A673 (cell line): ENCODE results near the gene MYO19. TPM values are rescaled to one million over a fixed set of nuclear protein-coding genes. Genes with fewer than 3 reads are reported as not detected.

Experiments
- BruUV-seq: library from RNA; stranded (reverse); fragments of 400-500 nt; replicated peaks from 2 replicates; lab custom pipeline; 2021; lab: Mats Ljungman, UMichigan
- CTCF ChIA-PET: fragments of 300-600 bp; sonication (Branson Sonifier 250); formaldehyde crosslinking; loops from one replicate; lab custom pipeline; 2022; ENCODE audit warnings: antibody characterized with exemption; lab: Charles Lee
- POLR2A ChIA-PET: fragments of 300-600 bp; sonication (Branson Sonifier 250); formaldehyde crosslinking; loops from one replicate; lab custom pipeline; 2022; ENCODE audit warnings: antibody characterized with exemption; ENCODE audit not compliant: low non-redundant PET; lab: Charles Lee
- DNase-seq: peaks from one replicate; pipeline ENCODE4 v3.0.0-alpha.2; 2015; ENCODE audit warnings: low spot score
- H3K27ac ChIP-seq: fragments of 200-600 bp; sonication (generic); 2 replicates; pipeline ENCODE4 v1.5.1; 2016; ENCODE audit warnings: mixed run types, low read depth, mild to moderate bottlenecking, mixed read lengths, antibody characterized with exemption, low read length; ENCODE audit not compliant: poor library complexity, severe bottlenecking
- H3K27me3 ChIP-seq: fragments of 200-600 bp; sonication (generic); replicated peaks from 2 replicates; pipeline ENCODE4 v1.6.1; 2017; ENCODE audit warnings: mixed run types, low read depth, mild to moderate bottlenecking, mixed read lengths, antibody characterized with exemption, low read length; ENCODE audit not compliant: insufficient read depth, poor library complexity
- H3K36me3 ChIP-seq: fragments of 200-600 bp; sonication (generic); 2 replicates; pipeline ENCODE4 v1.6.1; 2016; ENCODE audit warnings: mixed run types, mild to moderate bottlenecking, mixed read lengths, antibody characterized with exemption, low read length; ENCODE audit not compliant: insufficient read depth, poor library complexity, severe bottlenecking
- H3K4me1 ChIP-seq: fragments of 200-600 bp; sonication (generic); 2 replicates; pipeline ENCODE4 v1.6.1; 2017; ENCODE audit warnings: mixed run types, mild to moderate bottlenecking, mixed read lengths, antibody characterized with exemption, low read length; ENCODE audit not compliant: insufficient read depth, poor library complexity, severe bottlenecking
- H3K4me3 ChIP-seq: fragments of 200-600 bp; sonication (generic); 2 replicates; pipeline ENCODE4 v1.5.1; 2016; ENCODE audit warnings: low read depth, mixed run types, mild to moderate bottlenecking, mixed read lengths, low read length; ENCODE audit not compliant: poor library complexity, severe bottlenecking
- H3K9me3 ChIP-seq: fragments of 200-600 bp; sonication (generic); 2 replicates; pipeline ENCODE4 v1.6.1; 2016; ENCODE audit warnings: mixed run types, low read depth, mild to moderate bottlenecking, mixed read lengths, antibody characterized with exemption, low read length; ENCODE audit not compliant: poor library complexity, severe bottlenecking
- CTCF ChIP-seq: fragments of 300-800, 200-600 bp; sonication (generic); conservative IDR thresholded peaks from 2 replicates; pipeline ENCODE4 v1.5.1; 2017; ENCODE audit warnings: low read depth, mild to moderate bottlenecking, antibody characterized with exemption, low read length, moderate library complexity, mixed read lengths
- EZH2 ChIP-seq: fragments of 200-600 bp; sonication (generic); IDR thresholded peaks from 2 replicates; pipeline ENCODE4 v1.6.1; 2017; ENCODE audit warnings: borderline replicate concordance, low read depth, mild to moderate bottlenecking, mixed read lengths, antibody characterized with exemption, low read length; ENCODE audit not compliant: poor library complexity, severe bottlenecking
- intact Hi-C: fragments of 100-400 bp; cut with micrococcal nuclease; formaldehyde crosslinking; loops from one replicate; pipeline ENCODE4 v1.10.0; 2022; ENCODE audit not compliant: unreplicated experiment
- total RNA-seq: library from RNA; stranded (reverse); gene quantifications from 2 replicates; pipeline ENCODE4 v1.2.3, GENCODE V29; 2021

Gene MYO19
- total RNA-seq, 1 experiment from 2014 or later, result 53.0 TPM

GRCh38 chr17:36578671-36579070 is 44.0 kb upstream of the MYO19 start:
- ChIA-PET CTCF (no interaction called here), POLR2A (no interaction called here)
- no peaks in the 10 kb centered on the region for H3K4me1 ChIP-seq
- H3K9me3 ChIP-seq, result no peaks in the 10 kb centered on the region
- no peak overlapping the region for H3K27ac ChIP-seq
- intact Hi-C loops, result no loop called here
- H3K27me3 ChIP-seq, result no peaks in the 10 kb centered on the region
- peaks cover 7% of the 10 kb centered on the region for H3K36me3 ChIP-seq
- no peak overlapping the region for H3K4me3 ChIP-seq
- DNase-seq, result no peak
- no TSS peak for BruUV-seq
- TF ChIP-seq EZH2 (no peak), CTCF (no peak)

GRCh38 chr17:36576793-36577192 is 42.1 kb upstream of the MYO19 start:
- H3K27ac ChIP-seq, result no peak overlapping the region
- BruUV-seq, result no TSS peak
- H3K9me3 ChIP-seq, result no peaks in the 10 kb centered on the region
- CTCF ChIA-PET, result no interaction called here
- H3K36me3 ChIP-seq, result peaks cover 7% of the 10 kb centered on the region
- no peaks in the 10 kb centered on the region for H3K4me1 ChIP-seq
- TF ChIP-seq EZH2, result no peak
- no peak for TF ChIP-seq CTCF
- DNase-seq, result no peak
- intact Hi-C loops, result no loop called here
- no peak overlapping the region for H3K4me3 ChIP-seq
- no peaks in the 10 kb centered on the region for H3K27me3 ChIP-seq
- POLR2A ChIA-PET, result no interaction called here

- Histone ChIP-seq H3K27ac (no peak overlapping the region), H3K4me3 (no peak overlapping the region), H3K27me3 (no peaks in the 10 kb centered on the region), H3K9me3 (no peaks in the 10 kb centered on the region), H3K4me1 (no peaks in the 10 kb centered on the region), H3K36me3 (peaks cover 7% of the 10 kb centered on the region)
- CTCF ChIA-PET, result no interaction called here
- no peak for DNase-seq
- POLR2A ChIA-PET, result no interaction called here
- no peak for TF ChIP-seq EZH2
- no peak for TF ChIP-seq CTCF
- intact Hi-C loops, result no loop called here
- no TSS peak for BruUV-seq
These were observed 40.4 kb upstream of the MYO19 start for GRCh38 chr17:36575028-36575427.
